GM23338 (cell line): Measurements from ENCODE around the gene TST.

Source experiments
- EZH2 ChIP-seq: fragments of 200-600 bp; sonication (generic); IDR thresholded peaks from one replicate; pipeline ENCODE4 v1.8.0; 2017; ENCODE audit warnings: antibody characterized with exemption, mild to moderate bottlenecking, low read depth; ENCODE audit not compliant: unreplicated experiment
- EZH2phosphoT487 ChIP-seq: fragments of 200-600 bp; sonication (generic); IDR thresholded peaks from one replicate; pipeline ENCODE4 v1.8.1; 2018; ENCODE audit warnings: antibody characterized with exemption; ENCODE audit not compliant: unreplicated experiment
- POLR2AphosphoS5 ChIP-seq: IDR thresholded peaks from 2 replicates; pipeline ENCODE4 v1.6.1; 2016; ENCODE audit warnings: antibody characterized with exemption, low read depth
- TF ChIP-seq, protein P1 (sequence below), 2 experiments: fragments of 200-600 bp in 1 of 2; sonication (generic) in 1 of 2; conservative IDR thresholded peaks; 2 replicates each; pipeline versions ENCODE4 v1.5.1 to v1.6.1; 2016 to 2017; ENCODE audit warnings: antibody characterized with exemption in 2 of 2, low read depth in 2 of 2, mild to moderate bottlenecking in 2 of 2, moderate library complexity in 1 of 2

DNA sequence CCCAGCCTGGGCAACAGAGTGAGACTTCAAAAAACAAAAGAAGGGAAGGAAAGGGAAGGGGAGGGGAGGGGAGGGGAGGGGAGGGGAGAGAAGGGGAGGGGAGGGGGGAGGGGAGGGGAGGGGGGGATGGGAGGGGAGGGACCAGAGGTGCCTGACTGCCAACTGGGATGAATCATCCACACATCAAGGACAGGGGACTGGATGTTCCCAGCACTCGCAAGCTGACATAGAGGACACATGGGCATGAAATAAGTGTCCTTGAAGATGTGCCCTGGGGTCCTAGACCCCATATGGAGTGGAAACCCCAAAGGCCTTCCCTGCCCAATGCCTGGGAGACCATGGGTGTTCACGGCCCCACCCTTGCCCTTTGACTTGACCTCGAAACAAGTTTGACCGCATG, 19.8 kb downstream of the TST start:
- TF ChIP-seq, protein P1, sequence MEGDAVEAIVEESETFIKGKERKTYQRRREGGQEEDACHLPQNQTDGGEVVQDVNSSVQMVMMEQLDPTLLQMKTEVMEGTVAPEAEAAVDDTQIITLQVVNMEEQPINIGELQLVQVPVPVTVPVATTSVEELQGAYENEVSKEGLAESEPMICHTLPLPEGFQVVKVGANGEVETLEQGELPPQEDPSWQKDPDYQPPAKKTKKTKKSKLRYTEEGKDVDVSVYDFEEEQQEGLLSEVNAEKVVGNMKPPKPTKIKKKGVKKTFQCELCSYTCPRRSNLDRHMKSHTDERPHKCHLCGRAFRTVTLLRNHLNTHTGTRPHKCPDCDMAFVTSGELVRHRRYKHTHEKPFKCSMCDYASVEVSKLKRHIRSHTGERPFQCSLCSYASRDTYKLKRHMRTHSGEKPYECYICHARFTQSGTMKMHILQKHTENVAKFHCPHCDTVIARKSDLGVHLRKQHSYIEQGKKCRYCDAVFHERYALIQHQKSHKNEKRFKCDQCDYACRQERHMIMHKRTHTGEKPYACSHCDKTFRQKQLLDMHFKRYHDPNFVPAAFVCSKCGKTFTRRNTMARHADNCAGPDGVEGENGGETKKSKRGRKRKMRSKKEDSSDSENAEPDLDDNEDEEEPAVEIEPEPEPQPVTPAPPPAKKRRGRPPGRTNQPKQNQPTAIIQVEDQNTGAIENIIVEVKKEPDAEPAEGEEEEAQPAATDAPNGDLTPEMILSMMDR (conservative IDR thresholded peaks at IDR 0.05; ENCODE audit: low read depth in 2 of 2): no peak
- TF ChIP-seq EZH2phosphoT487 (no peak), EZH2 (no peak), POLR2AphosphoS5 (no peak)
